GM06990 (cell line): ENCODE results near the gene ITGA6.

Source experiments
- DNase-seq: peaks from one replicate; pipeline ENCODE4 v3.0.0-alpha.2; 2011; ENCODE audit not compliant: insufficient read length; ENCODE audit errors: extremely low read depth
- H3K27me3 ChIP-seq: replicated peaks from 2 replicates; pipeline ENCODE4 v1.6.0; 2011; ENCODE audit warnings: low read length; ENCODE audit not compliant: control insufficient read depth, insufficient read depth
- H3K36me3 ChIP-seq: 2 replicates; pipeline ENCODE4 v1.5.1; 2011; ENCODE audit warnings: low read length; ENCODE audit not compliant: control insufficient read depth, insufficient read depth
- H3K4me3 ChIP-seq: replicated peaks from 2 replicates; pipeline ENCODE4 v1.5.1; 2011; ENCODE audit warnings: low read depth, mild to moderate bottlenecking, control low read depth, low read length
- CTCF ChIP-seq: IDR thresholded peaks from 2 replicates; pipeline ENCODE4 v1.5.1; 2011; ENCODE audit warnings: low read length, control low read depth, mild to moderate bottlenecking, inconsistent platforms; ENCODE audit not compliant: insufficient read depth, poor library complexity, severe bottlenecking

The ITGA6 gene

GRCh38 chr2:172427256-172427989, at the start of gene ITGA6:
TSS of gene ITGA6 (plus strand) at chr2:172427586.
- TF ChIP-seq CTCF = no peak
- DNase-seq = peak; percentile 47
- no peaks in the 10 kb centered on the region for H3K36me3 ChIP-seq
- peaks cover 4% of the 10 kb centered on the region; the same call in 1 of the 2 replicates for H3K27me3 ChIP-seq
- H3K4me3 ChIP-seq = peak within 1 kb of the TSS; percentile 52

DNA sequence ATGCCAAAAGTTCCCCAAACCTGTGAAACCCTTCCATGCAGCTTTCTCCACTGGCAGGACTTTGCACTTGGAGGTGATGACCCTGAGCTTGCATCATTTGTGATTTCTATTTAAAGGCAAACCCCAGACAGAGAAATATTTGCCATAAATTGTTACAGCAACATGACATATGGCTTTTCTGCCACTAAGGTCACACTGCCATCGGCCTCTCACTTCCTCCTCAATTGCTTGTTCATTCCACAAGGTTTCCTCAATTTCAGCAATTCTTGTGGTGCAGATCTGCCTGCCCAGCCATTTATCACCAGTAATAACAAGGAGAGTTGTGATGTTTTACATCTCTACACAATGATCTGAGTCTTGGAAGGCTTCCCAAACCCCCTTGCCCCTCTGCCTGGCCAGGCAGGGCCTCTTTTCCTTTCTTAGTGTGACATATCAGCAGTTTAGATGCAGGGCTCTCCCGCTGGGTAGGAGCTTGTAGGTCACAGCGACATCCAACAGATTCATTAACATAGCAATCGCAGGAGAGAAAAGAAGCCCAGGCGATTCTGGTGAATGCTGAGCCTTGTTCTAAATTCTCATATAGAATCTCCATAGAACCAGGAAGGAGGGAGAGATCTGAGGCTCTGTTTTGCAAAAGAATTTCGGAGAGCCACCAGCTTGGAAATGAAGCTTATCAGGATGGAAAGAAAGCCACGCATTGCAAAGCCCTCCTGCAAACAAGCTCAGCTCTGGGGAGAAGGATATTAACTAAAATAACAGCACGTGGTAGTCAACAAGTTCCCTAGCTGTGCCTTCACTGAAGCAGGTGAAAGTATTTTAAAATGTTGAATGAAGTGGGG, 46.7 kb upstream of the ITGA6 start:
- DNase-seq = no peak
- no peaks in the 10 kb centered on the region for H3K36me3 ChIP-seq
- no peaks in the 10 kb centered on the region for H3K27me3 ChIP-seq
- no peak for TF ChIP-seq CTCF
- no peak overlapping the region for H3K4me3 ChIP-seq

GRCh38 chr2:172381275-172382027, 45.9 kb upstream of the ITGA6 start:
- no peaks in the 10 kb centered on the region for H3K36me3 ChIP-seq
- no peak for DNase-seq

GRCh38 chr2:172387361-172387760, 40.0 kb upstream of the ITGA6 start:
- H3K4me3 ChIP-seq = no peak overlapping the region
- no peak for DNase-seq
- H3K36me3 ChIP-seq = no peaks in the 10 kb centered on the region
- no peak for TF ChIP-seq CTCF
- no peaks in the 10 kb centered on the region for H3K27me3 ChIP-seq

More at GRCh38 chr2:172381275-172382027, 45.9 kb upstream of the ITGA6 start:
- Histone ChIP-seq H3K4me3 (no peak overlapping the region), H3K27me3 (no peaks in the 10 kb centered on the region)
- TF ChIP-seq CTCF = no peak

GRCh38 chr2:172389685-172390339, 37.6 kb upstream of the ITGA6 start:
- Histone ChIP-seq H3K27me3 (no peaks in the 10 kb centered on the region), H3K4me3 (no peak overlapping the region), H3K36me3 (no peaks in the 10 kb centered on the region)
- TF ChIP-seq CTCF = no peak
- DNase-seq = no peak
